EH (cell line): Measurements from ENCODE around the gene SYT7.
"Not testable (repeated sequence)": the region's sequence is repeated elsewhere in the genome, so short reads cannot be mapped to it uniquely, and the experiment has no call there.

ENCODE experiments used
- DNase-seq: peaks from one replicate; pipeline ENCODE4 v3.0.0-alpha.2; 2015; ENCODE audit warnings: low read depth

SYT7 gene

GRCh38 chr11:61476371-61476770 is 104.5 kb downstream of the SYT7 start:
- DNase-seq: no peak

- no peak for DNase-seq
Measured at GRCh38 chr11:61475433-61475832, 105.4 kb downstream of the SYT7 start.

GRCh38 chr11:61474013-61474643 is 106.7 kb downstream of the SYT7 start:
- DNase-seq: no peak

DNA sequence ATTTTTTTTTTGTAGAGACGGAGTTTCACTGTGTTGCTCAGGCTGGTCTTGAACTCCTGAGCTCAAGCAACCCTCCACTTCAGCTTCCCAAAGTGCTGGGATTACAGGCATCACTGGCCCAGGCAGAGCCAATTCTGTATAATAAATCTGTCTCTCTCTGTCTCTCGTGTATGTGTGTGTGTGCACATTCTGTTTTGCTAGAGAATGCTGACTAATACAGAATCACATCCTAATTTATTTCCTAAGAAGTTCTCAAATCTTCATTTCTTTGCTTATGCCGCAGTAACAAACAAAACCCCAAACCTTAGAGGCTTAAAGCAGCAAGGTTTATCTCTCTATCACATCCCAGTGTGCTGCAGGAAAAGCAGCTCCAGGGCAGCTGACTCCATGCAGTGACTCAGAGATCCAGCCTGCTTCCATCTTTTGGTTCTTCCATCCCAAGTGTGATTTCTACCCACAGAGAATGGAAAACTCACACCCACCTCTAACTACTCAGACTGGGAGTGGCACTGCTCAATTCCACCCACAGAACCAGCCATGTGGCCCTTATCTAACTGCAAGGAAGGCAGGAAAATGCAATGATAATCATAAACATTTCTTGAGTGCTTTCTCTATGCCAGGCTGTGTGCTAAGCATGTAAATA is 107.4 kb downstream of the SYT7 start:
- DNase-seq: no peak

DNA sequence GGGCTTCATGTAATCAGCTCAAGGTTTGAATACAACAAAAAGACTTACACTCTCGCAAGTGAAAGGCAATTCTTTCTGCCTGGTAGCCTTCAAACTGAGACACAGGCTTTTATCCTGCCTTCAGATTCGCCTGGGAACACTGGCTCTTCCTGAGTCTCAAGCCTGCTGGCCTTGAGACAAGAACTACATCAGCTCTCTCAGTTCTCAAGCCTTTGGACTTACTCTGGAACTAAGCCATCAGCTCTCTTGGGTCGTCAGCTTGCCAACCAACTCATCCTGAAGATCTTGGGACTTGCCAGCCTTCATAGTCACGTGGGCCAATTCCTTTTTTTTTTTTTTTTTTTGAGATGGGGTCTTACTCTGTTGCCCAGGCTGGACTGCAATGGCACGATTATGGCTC is 108.0 kb downstream of the SYT7 start:
- no peak for DNase-seq

- peak; percentile 29 for DNase-seq
Measured at GRCh38 chr11:61472282-61472681, 108.6 kb downstream of the SYT7 start.

DNA sequence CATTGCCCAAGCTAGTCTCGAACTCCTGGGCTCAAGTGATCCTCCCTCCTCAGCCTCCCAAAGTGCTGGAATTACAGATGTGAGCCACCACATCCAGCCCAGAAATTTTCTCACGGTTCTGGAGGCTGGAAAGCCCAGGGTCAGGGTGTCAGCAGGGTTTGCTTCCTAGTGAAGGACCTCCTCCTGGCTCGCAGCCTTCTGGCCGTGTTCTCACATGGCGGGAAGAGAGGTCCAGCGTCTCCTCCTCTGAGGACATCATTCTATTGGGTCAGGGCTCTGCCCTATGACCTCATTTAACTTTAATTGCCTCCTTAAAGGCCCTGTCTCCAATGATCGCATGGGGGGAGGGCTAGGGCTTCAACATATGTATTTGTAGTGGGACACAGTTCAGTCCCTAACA is 112.9 kb downstream of the SYT7 start:
- no peak for DNase-seq

GRCh38 chr11:61467602-61468001 is 113.3 kb downstream of the SYT7 start:
- not testable (repeated sequence) for DNase-seq
